ENCODE data around the gene HOXB13.

Gene HOXB13

DNA sequence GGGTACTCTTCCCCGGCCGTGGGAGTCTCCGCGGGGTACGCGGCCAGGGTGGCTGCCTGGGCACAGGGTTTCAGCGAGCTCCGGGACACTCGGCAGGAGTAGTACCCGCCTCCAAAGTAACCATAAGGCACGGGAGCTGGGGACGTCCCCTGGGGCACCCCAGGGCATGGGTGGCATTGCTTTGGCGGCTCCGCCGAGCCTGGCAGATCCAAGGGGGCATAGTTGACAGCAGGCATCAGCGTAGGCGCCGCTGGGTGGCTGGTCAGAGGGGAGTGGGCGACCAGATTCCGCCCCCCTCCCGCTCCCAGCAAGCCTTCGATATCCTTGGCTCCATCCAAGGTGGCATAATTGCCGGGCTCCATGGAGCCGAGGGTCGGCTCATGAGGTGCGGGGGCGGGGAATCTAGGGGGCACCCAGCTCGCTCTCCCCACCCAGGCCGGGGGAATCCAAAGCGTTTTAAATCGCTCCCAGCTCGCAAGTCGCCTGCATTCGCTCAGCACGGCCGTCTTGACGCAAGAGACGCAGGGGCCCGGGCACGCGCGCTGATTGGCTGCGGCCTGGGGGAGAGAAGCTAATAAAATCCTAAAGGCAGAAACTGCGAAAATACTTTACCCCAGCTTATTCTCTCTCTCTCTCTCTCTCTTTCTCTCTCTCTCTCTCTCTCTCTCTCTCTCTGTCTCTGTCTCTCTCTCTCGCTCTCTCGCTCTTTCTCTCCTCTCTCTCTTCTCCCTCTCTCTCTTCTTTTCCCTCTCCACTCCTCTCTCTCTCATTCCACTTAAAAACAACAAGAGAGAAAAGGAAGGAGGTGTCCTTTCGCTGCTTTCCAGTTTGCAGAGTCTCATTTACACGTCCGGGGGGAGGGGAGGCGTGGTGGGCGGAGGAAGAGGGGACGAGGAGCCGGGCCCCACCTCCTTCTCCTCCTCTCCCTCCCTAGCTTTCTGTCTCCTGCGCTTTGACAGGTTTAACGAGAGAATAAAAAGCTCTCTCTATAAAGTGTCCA is at the start of gene HOXB13:
Gene HOXB13 (minus strand): TSS at position 519 of the 1,000 bp plus-strand sequence. CDS start 157 bp downstream, at position 362.
- DNase-seq (ENCODE audit: low read depth, low spot score): no peak

DNA sequence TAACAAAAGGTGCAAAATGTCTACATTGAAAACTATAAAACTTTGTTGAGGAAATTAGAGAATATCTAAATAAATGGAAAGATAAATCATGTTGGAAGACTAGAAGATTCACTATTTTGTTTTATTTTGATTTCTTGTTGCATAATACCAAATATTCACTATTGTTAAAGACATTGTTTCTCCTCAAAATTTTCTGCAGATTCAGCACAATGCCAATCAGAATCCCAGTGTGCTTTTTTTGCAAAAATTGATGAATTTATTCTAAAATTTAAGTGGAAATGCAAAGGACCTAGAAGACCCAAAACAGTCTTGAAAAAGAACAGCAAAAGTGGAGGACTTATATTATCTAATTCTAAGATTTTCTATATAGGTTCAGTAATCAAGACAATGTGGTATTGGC is 48.1 kb upstream of the HOXB13 start:
- DNase-seq (ENCODE audit: low read depth, low spot score): no peak

DNA sequence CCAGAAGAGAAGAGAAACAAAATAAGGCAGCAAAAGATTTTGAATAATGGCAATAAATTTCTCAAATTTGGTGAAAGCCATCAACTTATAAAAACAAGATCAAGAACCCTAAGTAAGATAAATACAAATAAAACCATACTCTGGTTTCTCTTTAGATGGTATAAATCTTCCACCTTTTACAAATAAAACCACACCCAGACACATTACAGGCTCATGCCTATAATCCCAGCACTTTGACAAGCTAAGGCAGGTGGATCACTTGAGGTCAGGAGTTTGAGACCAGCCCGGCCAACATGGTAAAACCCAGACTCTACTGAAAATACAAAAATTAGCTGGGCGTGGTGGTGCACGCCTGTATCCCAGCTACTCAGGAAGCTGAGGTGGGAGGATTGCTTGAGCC is 44.7 kb upstream of the HOXB13 start:
- DNase-seq (ENCODE audit: low read depth, low spot score): no peak

DNA sequence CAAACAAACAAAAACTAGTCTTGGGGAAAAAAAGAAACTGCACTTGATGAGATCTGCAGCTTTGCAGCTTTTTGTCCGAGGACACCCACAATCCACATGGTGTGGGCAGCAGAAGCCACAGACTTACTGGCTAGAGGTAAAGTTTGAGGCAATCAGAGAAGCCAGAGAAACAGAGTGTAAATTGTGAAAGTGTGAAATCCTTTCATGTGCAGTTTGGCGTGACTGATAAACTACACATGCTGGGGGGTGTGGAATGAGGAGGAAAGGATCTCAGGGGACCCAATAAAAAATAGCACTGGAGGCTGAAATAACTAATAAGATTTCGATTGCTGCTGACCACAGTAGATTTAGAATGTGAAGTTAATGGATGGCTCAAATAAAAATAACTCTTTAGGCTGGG is 42.4 kb upstream of the HOXB13 start:
- no peak for DNase-seq (ENCODE audit: low read depth, low spot score)

DNA sequence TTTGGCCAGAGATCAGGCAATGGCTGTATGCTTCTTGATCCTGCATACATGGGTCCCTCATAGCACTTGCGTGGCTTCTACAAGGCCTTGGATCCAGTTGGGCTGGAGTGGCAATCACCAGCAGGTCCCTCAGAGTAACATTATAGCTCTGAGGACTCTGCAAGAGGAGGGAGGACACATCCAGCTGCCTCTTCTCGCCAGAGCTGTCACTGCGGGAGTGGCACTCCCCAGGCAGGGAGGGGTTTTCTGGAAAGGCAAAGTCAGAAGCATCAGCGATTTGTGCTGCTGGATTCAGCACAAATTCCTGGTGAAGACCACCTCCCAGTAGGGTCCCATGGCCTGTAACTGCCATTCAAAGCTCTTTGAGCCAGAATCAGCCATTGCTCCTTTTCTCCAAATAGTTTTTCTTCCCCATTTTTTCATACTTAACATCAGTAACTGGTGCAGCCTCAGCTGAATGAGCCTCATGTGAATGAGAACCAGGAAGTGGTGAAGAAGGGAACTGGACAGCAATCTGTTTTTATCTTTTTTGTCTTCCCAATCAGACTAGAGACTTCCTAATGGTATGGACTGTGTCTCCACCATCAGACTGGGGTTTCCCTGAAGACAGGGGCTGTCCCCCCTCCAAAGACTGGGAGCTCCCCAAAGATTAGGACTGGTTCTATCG is 40.6 kb upstream of the HOXB13 start:
- no peak for DNase-seq (ENCODE audit: low read depth, low spot score)

DNA sequence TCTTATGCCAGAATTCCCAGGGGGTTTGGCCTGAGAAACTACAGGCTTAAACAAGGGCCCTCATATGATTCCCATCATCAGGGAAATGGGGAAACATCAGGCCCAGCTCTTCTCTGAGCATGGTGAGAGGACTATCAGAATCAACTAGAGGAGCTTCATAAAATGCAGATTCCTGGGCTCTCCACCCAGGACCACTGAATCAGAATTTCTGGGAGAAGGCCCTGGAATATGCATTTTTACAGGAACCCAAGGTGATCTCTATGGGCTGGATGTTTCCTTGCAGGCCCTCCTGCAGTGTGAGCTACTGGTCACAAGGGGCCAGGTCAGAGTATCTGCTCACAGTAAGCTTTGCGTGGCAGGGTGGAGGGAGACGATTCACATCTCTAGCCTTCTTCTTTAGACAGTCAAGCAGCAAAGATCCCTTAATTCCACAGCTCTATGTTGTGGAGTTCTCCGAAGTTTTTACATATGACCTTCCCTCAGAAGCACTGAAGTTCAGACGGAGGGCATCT is 38.8 kb upstream of the HOXB13 start:
- no peak for DNase-seq (ENCODE audit: low read depth, low spot score)

DNA sequence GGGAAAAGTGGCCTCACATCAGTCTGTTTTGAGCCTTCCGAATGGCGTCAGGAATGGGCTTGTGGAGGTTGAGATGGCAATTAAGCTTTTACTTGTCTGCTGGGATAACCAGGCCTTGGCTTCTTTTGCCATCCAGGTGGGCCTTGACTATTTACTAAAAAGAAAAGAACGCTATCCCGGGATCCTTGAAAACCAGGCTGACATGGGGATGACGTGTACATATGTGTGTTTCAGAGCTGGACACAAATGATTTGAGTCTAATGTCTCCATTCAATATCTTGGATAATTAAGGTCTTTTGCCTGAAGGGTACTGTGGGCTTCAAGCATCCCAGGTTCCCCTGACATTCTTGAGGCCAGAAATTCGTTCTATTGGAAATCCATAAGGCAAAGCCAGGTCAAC is 32.6 kb upstream of the HOXB13 start:
- DNase-seq (ENCODE audit: low read depth, low spot score): no peak

DNA sequence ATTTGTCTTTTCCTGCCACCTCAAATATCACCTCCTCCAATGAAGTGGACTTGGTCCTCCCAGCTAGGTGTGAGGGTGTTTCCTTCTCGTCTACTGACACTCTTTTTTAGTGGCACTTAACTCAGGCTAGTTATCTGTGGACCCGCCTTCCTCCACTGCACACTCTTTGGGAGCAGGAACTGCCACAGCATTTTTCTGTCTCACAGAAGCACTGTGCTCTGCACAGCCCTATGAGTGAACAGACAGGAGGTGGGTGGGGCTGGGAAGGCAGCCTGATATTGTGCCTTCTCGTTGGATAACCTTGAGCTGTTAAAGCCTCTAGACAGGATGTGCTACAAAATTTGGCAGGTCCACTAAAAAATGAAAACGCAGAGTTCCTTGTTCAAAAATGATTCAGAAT is 31.9 kb upstream of the HOXB13 start:
- no peak for DNase-seq (ENCODE audit: low read depth, low spot score)

DNA sequence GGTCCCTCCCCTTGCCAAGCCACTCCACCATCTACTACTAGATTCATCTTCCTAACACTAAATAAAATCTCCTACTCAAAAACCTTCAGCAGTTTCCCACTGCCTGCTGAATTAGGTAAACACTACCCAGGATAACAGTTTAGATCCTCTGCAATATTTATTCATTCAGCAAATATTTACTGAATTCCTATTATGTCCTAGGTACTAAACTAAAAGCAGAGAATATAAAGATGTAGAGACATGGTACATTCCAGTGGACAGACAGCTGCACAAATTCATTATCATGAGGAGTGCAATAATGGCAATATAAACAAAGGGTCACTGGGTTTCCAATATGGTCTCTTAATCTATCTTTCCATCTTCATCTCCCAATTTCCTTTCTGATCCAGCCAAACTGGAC is 30.7 kb upstream of the HOXB13 start:
- DNase-seq (ENCODE audit: low read depth, low spot score): no peak

DNA sequence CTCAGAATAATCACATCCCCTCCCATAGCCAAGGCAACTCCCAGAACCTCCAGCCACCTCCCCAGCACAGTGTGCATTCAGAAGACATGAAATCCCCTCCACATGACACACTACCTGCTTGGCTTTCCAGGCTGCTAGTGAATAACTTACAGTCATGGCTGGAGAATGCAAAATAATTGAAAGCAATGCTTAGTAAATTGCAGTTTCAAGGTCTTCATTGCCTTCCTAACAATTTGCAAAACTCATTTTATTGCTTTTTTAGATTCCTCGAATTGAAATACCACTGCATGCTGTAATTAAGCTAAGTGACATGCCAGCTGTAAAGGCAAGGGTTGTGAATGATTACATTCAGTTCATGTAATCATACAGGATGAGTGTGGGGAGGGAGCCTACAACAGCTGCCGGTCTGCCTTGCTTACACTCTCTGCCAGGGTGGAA is 29.0 kb upstream of the HOXB13 start:
- DNase-seq (ENCODE audit: low read depth, low spot score): no peak

DNA sequence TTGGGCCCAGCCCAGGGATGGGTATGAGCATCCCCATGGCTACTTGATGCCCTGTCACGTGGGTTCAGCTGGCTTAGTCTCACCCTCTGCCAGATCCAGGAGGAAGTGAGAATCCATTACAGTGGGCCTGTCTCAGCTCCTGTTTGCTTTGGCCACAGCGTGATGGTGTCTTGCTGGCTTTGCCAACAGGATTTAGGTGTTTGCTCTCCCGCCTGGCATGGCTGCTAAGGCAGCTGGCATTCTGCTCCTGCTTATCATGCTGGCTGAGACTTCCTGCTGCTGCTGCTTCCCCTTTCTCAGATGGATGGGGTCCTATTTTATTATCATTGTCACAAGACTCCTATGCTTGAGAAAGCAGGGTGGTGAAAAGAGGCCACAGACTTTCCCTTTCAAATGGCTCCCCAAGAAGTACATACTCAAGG is 28.3 kb upstream of the HOXB13 start:
- no peak for DNase-seq (ENCODE audit: low read depth, low spot score)

DNA sequence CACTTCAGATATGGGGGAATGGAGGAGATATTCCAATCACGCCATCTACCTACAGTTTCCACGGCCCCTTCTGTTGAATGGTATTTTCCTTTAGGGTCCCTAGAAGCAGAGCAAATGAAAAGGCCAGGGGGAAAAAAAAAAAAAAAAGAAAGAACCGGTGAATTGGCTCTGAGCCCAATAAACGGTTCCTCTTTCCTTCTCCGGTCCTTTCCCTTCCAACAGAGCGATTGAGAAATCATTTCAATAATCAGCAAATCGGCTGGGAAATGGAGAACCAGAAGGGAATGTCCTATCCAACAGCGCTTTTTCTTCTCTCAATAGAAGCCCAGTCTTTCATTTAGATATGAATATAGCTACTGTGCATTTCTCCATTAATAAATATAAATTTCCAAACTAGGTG is 26.8 kb upstream of the HOXB13 start:
- no peak for DNase-seq (ENCODE audit: low read depth, low spot score)

DNA sequence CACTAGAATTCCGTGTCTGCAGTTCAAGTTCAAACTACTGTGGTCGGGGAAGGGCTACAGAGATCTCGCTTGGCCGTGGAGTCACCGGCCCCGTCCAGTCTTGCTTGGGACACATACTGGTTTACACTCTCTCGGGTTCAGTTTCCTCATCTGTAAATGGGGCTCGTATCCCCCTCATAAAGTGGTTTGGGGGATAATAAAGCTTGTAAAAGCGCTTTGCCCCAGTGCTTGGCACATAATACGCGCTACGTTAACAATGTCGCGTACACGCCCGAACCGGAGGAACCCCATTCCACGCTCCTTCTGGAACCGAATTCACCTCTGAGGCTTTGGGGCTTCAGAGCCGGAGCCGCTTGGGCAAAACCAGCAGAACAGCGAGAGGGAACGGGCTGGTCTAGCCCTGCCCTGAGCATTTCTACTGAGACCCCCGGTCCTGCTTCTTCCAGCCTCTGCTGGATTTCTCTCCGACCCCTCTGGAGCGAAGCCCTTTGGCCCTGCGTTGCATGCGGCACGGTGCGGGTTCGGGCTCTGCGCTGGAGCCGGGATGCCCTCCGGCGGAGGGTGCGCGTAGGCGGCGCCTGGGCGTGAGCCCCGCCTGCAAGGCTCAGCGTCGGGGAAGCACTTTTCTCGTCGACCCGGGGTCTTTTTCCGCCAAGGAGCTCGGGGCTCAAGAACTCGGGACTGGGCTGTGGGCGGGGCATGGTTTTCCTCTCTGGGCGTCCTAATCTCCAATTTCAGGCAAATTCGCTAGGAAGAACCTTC is 26.1 kb upstream of the HOXB13 start:
- no peak for DNase-seq (ENCODE audit: low read depth, low spot score)

DNA sequence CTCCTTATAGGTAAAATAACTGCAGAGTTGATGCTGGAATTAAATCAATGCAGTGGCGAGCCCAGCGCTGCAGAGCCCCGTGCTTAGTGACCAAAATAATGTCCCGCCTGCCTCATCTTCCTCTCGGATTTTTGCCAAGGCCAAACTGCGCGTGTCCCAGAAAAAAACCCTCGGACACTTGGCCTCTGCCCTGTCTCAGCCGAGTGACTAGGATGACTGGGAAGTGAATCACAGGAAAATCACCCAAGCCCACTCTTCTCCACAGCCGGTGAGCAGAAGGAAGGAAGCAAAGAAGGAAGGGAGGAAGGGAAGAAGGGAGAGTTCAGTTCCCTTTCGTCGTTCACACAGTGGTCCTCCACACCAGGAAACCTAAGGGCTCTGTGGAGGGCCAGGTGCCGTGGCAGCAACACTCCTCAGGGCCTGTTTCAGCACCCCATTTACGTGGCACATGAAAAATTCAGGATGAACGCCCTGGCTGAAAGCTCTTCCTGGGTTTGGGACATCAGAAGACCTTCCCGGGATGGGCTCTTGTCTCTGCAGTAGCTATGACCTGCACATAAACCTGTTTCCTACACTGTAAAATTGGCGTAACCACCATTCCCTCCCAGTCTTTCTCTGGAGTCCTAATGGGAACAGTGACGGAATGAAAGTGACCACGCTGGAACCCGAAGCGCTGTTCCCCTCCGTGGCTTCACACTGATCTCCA is 25.4 kb upstream of the HOXB13 start:
- no peak for DNase-seq (ENCODE audit: low read depth, low spot score)

DNA sequence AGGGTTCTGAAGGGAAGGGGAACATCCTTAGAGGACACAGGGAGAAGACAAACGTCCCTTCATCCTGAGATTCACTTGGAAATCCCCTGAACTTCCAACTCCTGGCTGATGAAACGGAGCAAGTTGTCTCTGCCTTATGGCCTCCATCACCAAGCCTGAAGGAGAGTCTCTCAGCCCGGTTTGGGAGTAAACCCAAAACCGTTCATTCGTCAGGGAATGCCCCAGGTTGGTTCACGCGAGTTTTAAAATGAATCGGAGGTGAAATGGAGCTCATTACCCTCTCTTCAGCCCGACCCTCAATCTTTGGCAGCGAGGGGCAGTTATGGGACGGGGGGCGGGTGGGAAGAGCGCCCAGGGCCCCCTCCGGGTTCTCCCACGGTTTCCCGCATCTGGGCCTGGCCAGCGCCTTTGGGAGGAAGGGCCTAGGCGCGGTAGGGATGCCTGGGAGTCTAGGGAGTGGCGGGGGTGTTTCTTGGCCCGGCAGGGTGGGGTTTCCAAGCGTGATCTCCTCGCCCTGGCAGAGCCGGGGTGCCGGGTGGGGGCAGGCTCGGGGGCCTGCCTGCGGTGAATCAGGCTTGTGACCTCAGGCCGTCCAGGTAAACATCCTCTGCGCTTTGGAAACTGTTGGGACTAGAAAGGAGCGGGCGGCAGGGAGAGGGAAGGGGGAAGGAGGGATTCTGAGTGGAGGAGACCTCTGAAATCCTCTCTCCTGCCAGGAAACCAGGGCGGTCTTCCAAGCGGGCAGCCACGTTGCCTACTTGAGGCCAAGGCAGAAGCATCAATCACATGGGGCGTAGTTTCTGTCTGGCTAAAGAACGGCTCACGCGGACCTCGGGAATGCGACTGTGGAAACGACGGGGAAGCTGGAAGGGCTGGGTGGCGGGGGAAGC is 24.1 kb upstream of the HOXB13 start:
- no peak for DNase-seq (ENCODE audit: low read depth, low spot score)

DNA sequence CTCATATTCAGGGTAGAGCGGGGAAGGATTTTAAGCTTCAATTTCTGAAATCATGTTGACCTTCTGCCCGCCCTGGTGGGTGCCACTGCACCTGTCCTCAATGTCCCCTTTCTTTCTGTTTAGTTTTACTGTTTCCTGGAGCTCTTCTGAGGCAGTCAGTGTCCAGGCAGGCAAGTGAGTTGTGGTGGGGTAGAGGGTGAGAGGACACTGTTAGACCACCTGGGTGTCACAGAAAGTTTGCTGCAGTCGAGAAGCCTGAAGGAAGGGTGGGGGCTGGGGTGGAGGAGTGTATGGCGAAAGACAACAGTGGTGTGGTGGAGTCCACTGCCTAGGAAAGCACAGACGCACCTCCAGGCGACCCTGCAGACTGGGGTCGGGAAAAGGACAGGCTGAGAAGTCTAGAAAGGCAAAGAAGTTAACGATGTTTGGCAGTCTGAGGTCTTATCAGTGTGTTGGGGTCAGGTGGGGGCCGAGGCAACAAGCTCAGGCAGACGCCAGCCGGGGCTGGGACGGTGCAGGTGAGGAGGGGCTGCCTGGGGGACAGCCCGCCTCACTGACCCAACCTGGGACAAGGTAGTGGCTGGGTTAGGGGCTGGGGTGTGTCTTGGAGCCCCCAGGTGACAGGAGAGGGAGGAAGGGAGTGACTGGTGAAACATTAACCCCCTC is 23.3 kb upstream of the HOXB13 start:
- DNase-seq (ENCODE audit: low read depth, low spot score): no peak

DNA sequence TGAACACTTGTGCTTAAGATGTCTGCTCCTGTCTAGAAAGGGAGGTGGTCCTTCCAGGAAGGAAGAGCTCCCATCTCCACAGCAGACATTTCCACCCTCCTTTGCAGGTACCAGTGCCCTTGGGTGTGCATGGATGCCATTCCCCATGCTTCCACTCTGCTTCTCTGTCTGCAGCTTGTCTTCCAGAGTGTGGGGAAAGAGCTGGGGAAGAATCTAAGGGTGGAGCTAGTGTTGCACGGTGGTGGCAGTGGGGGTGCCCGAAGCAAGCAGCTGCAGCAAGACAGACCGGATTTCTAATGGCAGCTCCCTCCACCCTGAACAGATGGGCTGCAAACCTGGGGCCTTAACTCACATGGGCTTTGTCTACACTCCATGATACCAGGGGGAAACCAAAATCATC is 22.6 kb upstream of the HOXB13 start:
- DNase-seq (ENCODE audit: low read depth, low spot score): no peak

DNA sequence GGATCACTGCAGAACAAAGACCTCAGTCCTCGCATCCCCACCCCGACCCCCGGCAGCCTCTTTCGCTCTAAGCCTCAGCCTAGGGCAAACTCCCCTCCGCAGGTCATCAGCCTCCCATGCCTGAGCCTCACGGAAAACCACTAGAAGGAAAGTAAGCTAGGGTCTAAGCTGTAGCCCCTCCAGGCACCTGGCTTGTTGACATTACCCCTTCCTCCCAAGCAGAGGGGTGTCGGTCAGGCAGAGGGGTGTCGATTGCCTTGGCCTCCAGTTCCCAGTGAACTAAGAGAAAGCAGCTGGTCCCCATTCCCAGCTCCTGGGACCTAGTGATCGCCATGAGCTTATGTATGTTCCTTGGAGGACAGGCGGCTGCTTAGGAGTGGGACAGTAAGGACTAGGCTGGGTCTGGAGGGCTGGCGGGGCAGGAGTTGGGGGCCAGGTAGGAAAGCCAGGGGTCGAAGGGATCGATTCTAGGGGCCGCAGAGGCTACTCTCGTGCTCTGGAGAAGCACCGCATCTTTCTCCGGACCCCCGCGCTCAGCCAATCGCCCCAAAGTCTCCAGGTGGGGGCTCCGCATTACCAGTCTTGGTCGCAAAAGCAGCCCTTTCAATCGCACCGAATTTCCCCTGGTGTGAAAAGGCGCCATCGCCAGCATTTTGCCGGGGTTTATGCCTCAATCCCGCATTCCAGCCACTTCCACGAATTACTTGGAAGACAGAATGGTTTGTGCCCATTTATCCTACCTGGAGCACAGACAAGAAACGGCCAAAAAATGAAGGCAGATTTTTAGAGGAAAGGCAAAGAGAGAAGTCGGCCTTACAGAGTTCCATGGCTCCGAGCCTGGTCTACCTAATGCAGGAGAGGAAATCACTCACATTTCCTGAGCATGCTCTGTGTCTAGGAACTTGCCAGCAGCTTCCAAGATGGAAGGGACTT is 21.3 kb upstream of the HOXB13 start:
- no peak for DNase-seq (ENCODE audit: low read depth, low spot score)
